Measurements from ENCODE around the gene RAD51B.
"Not testable (repeated sequence)": the region's sequence is repeated elsewhere in the genome, so short reads cannot be mapped to it uniquely, and the experiment has no call there.

RAD51B gene

GRCh38 chr14:68257969-68258368, 438.4 kb downstream of the RAD51B start (continued):
- TF ChIP-seq, protein P1, sequence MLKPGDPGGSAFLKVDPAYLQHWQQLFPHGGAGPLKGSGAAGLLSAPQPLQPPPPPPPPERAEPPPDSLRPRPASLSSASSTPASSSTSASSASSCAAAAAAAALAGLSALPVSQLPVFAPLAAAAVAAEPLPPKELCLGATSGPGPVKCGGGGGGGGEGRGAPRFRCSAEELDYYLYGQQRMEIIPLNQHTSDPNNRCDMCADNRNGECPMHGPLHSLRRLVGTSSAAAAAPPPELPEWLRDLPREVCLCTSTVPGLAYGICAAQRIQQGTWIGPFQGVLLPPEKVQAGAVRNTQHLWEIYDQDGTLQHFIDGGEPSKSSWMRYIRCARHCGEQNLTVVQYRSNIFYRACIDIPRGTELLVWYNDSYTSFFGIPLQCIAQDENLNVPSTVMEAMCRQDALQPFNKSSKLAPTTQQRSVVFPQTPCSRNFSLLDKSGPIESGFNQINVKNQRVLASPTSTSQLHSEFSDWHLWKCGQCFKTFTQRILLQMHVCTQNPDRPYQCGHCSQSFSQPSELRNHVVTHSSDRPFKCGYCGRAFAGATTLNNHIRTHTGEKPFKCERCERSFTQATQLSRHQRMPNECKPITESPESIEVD (tag by site-specific recombination; IDR thresholded peaks at IDR 0.05), result no peak
- TF ChIP-seq ZNF473 (tag by site-specific recombination; IDR thresholded peaks at IDR 0.05), result no peak
- TF ChIP-seq ZNF623 (tag by site-specific recombination; IDR thresholded peaks at IDR 0.05), result no peak
- TF ChIP-seq ZNF112 (tag by site-specific recombination; IDR thresholded peaks at IDR 0.05), result no peak
- no peak for TF ChIP-seq ZNF785 (tag by site-specific recombination; IDR thresholded peaks at IDR 0.05)
- TF ChIP-seq ZNF621 (tag by site-specific recombination; IDR thresholded peaks at IDR 0.05), result no peak
- TF ChIP-seq ZBTB48 (tag by site-specific recombination; IDR thresholded peaks at IDR 0.05), result no peak
- TF ChIP-seq PATZ1 (tag by site-specific recombination; IDR thresholded peaks at IDR 0.05), result no peak
- TF ChIP-seq ZNF335 (tag by site-specific recombination; conservative IDR thresholded peaks at IDR 0.05), result no peak

GRCh38 chr14:68258995-68259394, 439.4 kb downstream of the RAD51B start:
- CTCF ChIA-PET; H3K27ac ChIP-seq (ENCODE audit: extremely low read depth, low read depth, low read length); H3K4me1 ChIP-seq (ENCODE audit: control insufficient read depth, insufficient read depth, low read length); H3K9me3 ChIP-seq (ENCODE audit: control insufficient read depth, insufficient read depth, low read depth, low read length); H3K4me3 ChIP-seq (ENCODE audit: low read depth, low read length); POLR2A ChIA-PET; H3K36me3 ChIP-seq (ENCODE audit: control insufficient read depth in 2 of 2, insufficient read depth in 1 of 2, low read length in 2 of 2): not testable (repeated sequence)

- ChIA-PET POLR2A (no interaction called here), CTCF (no interaction called here)
- TF ChIP-seq ZNF645 (tag by site-specific recombination; IDR thresholded peaks at IDR 0.05), result no peak
- TF ChIP-seq ZSCAN4 (tag by site-specific recombination; IDR thresholded peaks at IDR 0.05), result 0 out of 2 replicates have a peak, but pooled peaks have one; percentile 19
- Histone ChIP-seq H3K4me1 (ENCODE audit: control insufficient read depth, insufficient read depth, low read length) (peaks cover 5% of the 10 kb centered on the region), H3K36me3 (ENCODE audit: control insufficient read depth in 2 of 2, insufficient read depth in 1 of 2, low read length in 2 of 2) (no peaks in the 10 kb centered on the region), H3K9me3 (ENCODE audit: control insufficient read depth, insufficient read depth, low read depth, low read length) (no peaks in the 10 kb centered on the region), H3K4me3 (ENCODE audit: low read depth, low read length) (no peak overlapping the region), H3K27ac (ENCODE audit: extremely low read depth, low read depth, low read length) (no peak overlapping the region)
Measured at GRCh38 chr14:68260121-68260520, 440.5 kb downstream of the RAD51B start.

DNA sequence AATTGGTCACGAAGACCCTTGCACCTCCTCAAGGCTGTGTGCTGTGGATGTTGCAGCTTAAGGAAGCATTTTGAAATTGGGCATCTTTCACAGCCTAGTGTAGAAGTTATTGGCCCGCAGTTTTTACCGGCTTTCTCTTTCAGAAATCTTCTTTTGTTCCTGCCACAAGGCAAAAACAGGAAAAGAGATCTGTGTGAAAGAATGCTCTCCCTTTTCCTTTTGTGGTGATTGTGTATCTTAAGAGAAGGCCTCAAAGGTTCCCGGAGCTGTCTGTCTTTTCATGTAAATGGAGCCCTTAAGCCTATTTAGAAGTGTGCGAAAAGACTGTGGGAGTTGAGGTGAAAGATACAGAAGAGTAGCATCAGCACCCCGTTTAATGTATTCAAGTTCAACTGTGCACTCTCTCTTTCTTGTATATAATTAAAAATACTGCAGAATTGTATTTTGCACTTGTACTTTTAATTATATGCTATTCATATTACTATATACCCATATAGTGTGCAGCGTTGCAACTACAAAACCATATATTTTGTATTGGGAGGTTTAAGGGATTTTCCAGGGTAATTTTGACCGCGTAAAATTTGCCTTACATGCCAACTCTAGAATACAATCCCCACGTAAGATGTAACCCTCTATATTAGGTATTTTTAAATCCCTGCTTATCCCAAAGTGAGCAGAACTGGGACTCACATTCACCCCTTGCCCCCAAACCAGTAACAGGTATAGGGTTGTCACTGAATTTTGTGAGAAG, 441.7 kb downstream of the RAD51B start:
- Histone ChIP-seq H3K4me3 (ENCODE audit: low read depth, low read length) (no peak overlapping the region), H3K4me1 (ENCODE audit: control insufficient read depth, insufficient read depth, low read length) (no peaks in the 10 kb centered on the region; the same call in 1 of the 2 replicates)
- POLR2A ChIA-PET, result no interaction called here

More for the DNA sequence above, 441.7 kb downstream of the RAD51B start:
- Histone ChIP-seq H3K9me3 (ENCODE audit: control insufficient read depth, insufficient read depth, low read depth, low read length) (no peaks in the 10 kb centered on the region), H3K36me3 (ENCODE audit: control insufficient read depth in 2 of 2, insufficient read depth in 1 of 2, low read length in 2 of 2) (no peaks in the 10 kb centered on the region), H3K27ac (ENCODE audit: extremely low read depth, low read depth, low read length) (no peak overlapping the region)
- TF ChIP-seq ZNF169 (tag by site-specific recombination; IDR thresholded peaks at IDR 0.05), result no peak
- TF ChIP-seq ZNF398 (tag by site-specific recombination; IDR thresholded peaks at IDR 0.05), result no peak
- TF ChIP-seq ZNF580 (tag by site-specific recombination; IDR thresholded peaks at IDR 0.05), result no peak
- TF ChIP-seq ZBTB20 (tag by site-specific recombination; IDR thresholded peaks at IDR 0.05), result no peak
- no peak for TF ChIP-seq ZNF843 (tag by site-specific recombination; IDR thresholded peaks at IDR 0.05)
- TF ChIP-seq ZSCAN16 (tag by site-specific recombination; IDR thresholded peaks at IDR 0.05), result no peak
- TF ChIP-seq ZNF202 (tag by site-specific recombination; IDR thresholded peaks at IDR 0.05; ENCODE audit: borderline replicate concordance), result no peak
- CTCF ChIA-PET, result no interaction called here

Measured in HEK293 (cell line).